ENCODE results near the gene TSPAN5. TPM values are rescaled to one million over a fixed set of nuclear protein-coding genes. Genes with fewer than 3 reads are reported as not detected.
A peak's percentile ranks its signal among the peaks of the same experiment; 100 is the strongest.

Gene TSPAN5
- polyA plus RNA-seq = 18.8 and 23.9 TPM in 2 replicates
- polyA minus RNA-seq = 31.9 and 41.6 TPM in 2 replicates

- peak within 1 kb of the TSS; percentile 81 for H3K4me2 ChIP-seq (ENCODE audit: low read length)
- peaks cover 6% of the 10 kb centered on the region for H3F3A ChIP-seq (ENCODE audit: insufficient read depth, low read length, poor library complexity, severe bottlenecking)
- H3K27me3 ChIP-seq (ENCODE audit: insufficient read depth, low read depth, low read length) = peaks cover 6% of the 10 kb centered on the region
- H2AFZ ChIP-seq (ENCODE audit: low read depth, low read length) = peak within 1 kb of the TSS; percentile 69
- H3K79me2 ChIP-seq (replicated peaks; ENCODE audit: insufficient read depth, low read length) = peaks cover 35% of the 10 kb centered on the region
- peak within 1 kb of the TSS; percentile 73 for H3K4me3 ChIP-seq (ENCODE audit: low read length)
- H3K27ac ChIP-seq (ENCODE audit: low read length) = peak within 1 kb of the TSS; percentile 72
- H3K9ac ChIP-seq (ENCODE audit: low read length) = peak within 1 kb of the TSS; percentile 69
- no peaks in the 10 kb centered on the region for H3K9me3 ChIP-seq (ENCODE audit: low read length)
- peak; percentile 19 for TF ChIP-seq EP300 (conservative IDR thresholded peaks at IDR 0.05; ENCODE audit: poor library complexity, severe bottlenecking)
- TF ChIP-seq REST (IDR thresholded peaks at IDR 0.05; ENCODE audit: borderline replicate concordance) = no peak
- H3K9me2 ChIP-seq (ENCODE audit: insufficient read depth, low read length) = no peaks in the 10 kb centered on the region
- H4K20me1 ChIP-seq (ENCODE audit: insufficient read depth) = no peaks in the 10 kb centered on the region
- no peaks in the 10 kb centered on the region for H3K36me3 ChIP-seq (ENCODE audit: insufficient read depth, low read length)
These were observed at the start of gene TSPAN5 for GRCh38 chr4:98658287-98659105. Gene TSPAN5, minus strand, starts transcription at chr4:98658611.

DNA sequence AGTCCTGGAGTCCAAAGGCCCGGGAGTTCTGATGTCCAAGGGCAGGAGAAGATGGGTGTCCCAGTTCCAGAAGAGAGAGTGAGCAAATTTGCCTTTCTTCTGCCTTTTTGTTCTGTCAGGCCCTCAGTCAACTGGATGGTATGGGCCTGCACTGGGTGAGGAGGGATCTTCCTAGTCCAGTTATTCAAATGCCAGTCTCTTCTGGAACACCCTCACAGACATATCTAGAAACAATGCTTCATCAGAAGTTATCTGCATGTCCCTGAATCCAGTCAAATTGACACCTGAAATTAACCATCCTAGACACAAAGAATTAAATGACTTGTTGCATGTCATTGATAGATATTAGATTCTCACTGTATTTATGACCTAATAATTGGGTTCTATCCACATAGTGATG is 48.5 kb upstream of the TSPAN5 start:
- Histone ChIP-seq H3K79me2 (replicated peaks; ENCODE audit: insufficient read depth, low read length) (no peaks in the 10 kb centered on the region), H3K4me3 (ENCODE audit: low read length) (no peak overlapping the region), H3K27me3 (ENCODE audit: insufficient read depth, low read depth, low read length) (no peaks in the 10 kb centered on the region), H3K27ac (ENCODE audit: low read length) (no peak overlapping the region), H3K4me2 (ENCODE audit: low read length) (no peak overlapping the region), H3F3A (ENCODE audit: insufficient read depth, low read length, poor library complexity, severe bottlenecking) (no peaks in the 10 kb centered on the region), H3K36me3 (ENCODE audit: insufficient read depth, low read length) (no peaks in the 10 kb centered on the region), H3K9me3 (ENCODE audit: low read length) (no peaks in the 10 kb centered on the region), H2AFZ (ENCODE audit: low read depth, low read length) (no peak overlapping the region), H3K9ac (ENCODE audit: low read length) (no peak overlapping the region), H3K9me2 (ENCODE audit: insufficient read depth, low read length) (no peaks in the 10 kb centered on the region), H4K20me1 (ENCODE audit: insufficient read depth) (no peaks in the 10 kb centered on the region)
- no peak for TF ChIP-seq EZH2 (IDR thresholded peaks at IDR 0.05; ENCODE audit: borderline replicate concordance, insufficient read depth, low read length, poor library complexity, severe bottlenecking)
- TF ChIP-seq TAF1 (IDR thresholded peaks at IDR 0.05; ENCODE audit: low read depth) = no peak
- TF ChIP-seq CTCF (IDR thresholded peaks at IDR 0.05; ENCODE audit: poor library complexity, severe bottlenecking) = no peak
- no peak for TF ChIP-seq RAD21 (conservative IDR thresholded peaks at IDR 0.05)
- TF ChIP-seq MXI1 (conservative IDR thresholded peaks at IDR 0.05; ENCODE audit: poor library complexity, severe bottlenecking) = no peak
- no peak for TF ChIP-seq EP300 (conservative IDR thresholded peaks at IDR 0.05; ENCODE audit: poor library complexity, severe bottlenecking)
- TF ChIP-seq REST (IDR thresholded peaks at IDR 0.05; ENCODE audit: borderline replicate concordance) = no peak
- TF ChIP-seq POLR2AphosphoS5 (IDR thresholded peaks at IDR 0.05) = no peak
- no peak for TF ChIP-seq SMC3 (conservative IDR thresholded peaks at IDR 0.05; ENCODE audit: poor library complexity)

Measured in neural cell (in vitro differentiated cells).